ENCODE data around the gene PSMB3.

The PSMB3 gene

GRCh38 chr17:38730526-38731379 is 21.8 kb upstream of the PSMB3 start (continued):
- TF ChIP-seq ZBTB20 (tag by site-specific recombination; IDR thresholded peaks at IDR 0.05) (peak; percentile 76), ZNF239 (tag by site-specific recombination; IDR thresholded peaks at IDR 0.05) (peak; percentile 32; the same call in 1 of the 2 replicates), ZNF585B (tag by site-specific recombination; IDR thresholded peaks at IDR 0.05) (no peak), ZBTB26 (tag by site-specific recombination; optimal IDR thresholded peaks at IDR 0.05) (peak; percentile 40), ZNF214 (tag by site-specific recombination; IDR thresholded peaks at IDR 0.05; ENCODE audit: borderline replicate concordance) (no peak), ZEB2 (tag by site-specific recombination; IDR thresholded peaks at IDR 0.05) (peak; percentile 77; the same call in 1 of the 2 replicates), ZNF544 (tag by site-specific recombination; IDR thresholded peaks at IDR 0.05) (no peak), ZNF335 (tag by site-specific recombination; conservative IDR thresholded peaks at IDR 0.05) (peak; percentile 86), ZNF530 (tag by site-specific recombination; IDR thresholded peaks at IDR 0.05; ENCODE audit: low read depth) (no peak), ZNF843 (tag by site-specific recombination; IDR thresholded peaks at IDR 0.05) (no peak), ZNF155 (tag by site-specific recombination; IDR thresholded peaks at IDR 0.05) (no peak), ZNF549 (tag by site-specific recombination; IDR thresholded peaks at IDR 0.05) (no peak), ZSCAN18 (tag by site-specific recombination; IDR thresholded peaks at IDR 0.05) (no peak), ZNF211 (tag by site-specific recombination; IDR thresholded peaks at IDR 0.05; ENCODE audit: low read depth) (no peak), ZBTB21 (tag by site-specific recombination; IDR thresholded peaks at IDR 0.05) (no peak), KLF16 (tag by site-specific recombination; IDR thresholded peaks at IDR 0.05) (peak; percentile 35; the same call in 1 of the 2 replicates), ZNF555 (tag by site-specific recombination; conservative IDR thresholded peaks at IDR 0.05) (no peak), ZNF514 (tag by site-specific recombination; IDR thresholded peaks at IDR 0.05) (no peak)
- TF ChIP-seq, protein P1, sequence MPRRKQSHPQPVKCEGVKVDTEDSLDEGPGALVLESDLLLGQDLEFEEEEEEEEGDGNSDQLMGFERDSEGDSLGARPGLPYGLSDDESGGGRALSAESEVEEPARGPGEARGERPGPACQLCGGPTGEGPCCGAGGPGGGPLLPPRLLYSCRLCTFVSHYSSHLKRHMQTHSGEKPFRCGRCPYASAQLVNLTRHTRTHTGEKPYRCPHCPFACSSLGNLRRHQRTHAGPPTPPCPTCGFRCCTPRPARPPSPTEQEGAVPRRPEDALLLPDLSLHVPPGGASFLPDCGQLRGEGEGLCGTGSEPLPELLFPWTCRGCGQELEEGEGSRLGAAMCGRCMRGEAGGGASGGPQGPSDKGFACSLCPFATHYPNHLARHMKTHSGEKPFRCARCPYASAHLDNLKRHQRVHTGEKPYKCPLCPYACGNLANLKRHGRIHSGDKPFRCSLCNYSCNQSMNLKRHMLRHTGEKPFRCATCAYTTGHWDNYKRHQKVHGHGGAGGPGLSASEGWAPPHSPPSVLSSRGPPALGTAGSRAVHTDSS (tag by site-specific recombination; IDR thresholded peaks at IDR 0.05), result no peak
- TF ChIP-seq, protein P2, sequence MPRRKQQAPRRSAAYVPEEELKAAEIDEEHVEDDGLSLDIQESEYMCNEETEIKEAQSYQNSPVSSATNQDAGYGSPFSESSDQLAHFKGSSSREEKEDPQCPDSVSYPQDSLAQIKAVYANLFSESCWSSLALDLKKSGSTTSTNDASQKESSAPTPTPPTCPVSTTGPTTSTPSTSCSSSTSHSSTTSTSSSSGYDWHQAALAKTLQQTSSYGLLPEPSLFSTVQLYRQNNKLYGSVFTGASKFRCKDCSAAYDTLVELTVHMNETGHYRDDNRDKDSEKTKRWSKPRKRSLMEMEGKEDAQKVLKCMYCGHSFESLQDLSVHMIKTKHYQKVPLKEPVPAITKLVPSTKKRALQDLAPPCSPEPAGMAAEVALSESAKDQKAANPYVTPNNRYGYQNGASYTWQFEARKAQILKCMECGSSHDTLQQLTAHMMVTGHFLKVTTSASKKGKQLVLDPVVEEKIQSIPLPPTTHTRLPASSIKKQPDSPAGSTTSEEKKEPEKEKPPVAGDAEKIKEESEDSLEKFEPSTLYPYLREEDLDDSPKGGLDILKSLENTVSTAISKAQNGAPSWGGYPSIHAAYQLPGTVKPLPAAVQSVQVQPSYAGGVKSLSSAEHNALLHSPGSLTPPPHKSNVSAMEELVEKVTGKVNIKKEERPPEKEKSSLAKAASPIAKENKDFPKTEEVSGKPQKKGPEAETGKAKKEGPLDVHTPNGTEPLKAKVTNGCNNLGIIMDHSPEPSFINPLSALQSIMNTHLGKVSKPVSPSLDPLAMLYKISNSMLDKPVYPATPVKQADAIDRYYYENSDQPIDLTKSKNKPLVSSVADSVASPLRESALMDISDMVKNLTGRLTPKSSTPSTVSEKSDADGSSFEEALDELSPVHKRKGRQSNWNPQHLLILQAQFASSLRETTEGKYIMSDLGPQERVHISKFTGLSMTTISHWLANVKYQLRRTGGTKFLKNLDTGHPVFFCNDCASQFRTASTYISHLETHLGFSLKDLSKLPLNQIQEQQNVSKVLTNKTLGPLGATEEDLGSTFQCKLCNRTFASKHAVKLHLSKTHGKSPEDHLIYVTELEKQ (tag by site-specific recombination; IDR thresholded peaks at IDR 0.05; ENCODE audit: borderline replicate concordance), result no peak
- TF ChIP-seq, protein P3, sequence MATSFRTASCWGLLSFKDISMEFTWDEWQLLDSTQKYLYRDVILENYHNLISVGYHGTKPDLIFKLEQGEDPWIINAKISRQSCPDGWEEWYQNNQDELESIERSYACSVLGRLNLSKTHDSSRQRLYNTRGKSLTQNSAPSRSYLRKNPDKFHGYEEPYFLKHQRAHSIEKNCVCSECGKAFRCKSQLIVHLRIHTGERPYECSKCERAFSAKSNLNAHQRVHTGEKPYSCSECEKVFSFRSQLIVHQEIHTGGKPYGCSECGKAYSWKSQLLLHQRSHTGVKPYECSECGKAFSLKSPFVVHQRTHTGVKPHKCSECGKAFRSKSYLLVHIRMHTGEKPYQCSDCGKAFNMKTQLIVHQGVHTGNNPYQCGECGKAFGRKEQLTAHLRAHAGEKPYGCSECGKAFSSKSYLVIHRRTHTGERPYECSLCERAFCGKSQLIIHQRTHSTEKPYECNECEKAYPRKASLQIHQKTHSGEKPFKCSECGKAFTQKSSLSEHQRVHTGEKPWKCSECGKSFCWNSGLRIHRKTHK (tag by site-specific recombination; IDR thresholded peaks at IDR 0.05), result no peak
- TF ChIP-seq, protein P4, sequence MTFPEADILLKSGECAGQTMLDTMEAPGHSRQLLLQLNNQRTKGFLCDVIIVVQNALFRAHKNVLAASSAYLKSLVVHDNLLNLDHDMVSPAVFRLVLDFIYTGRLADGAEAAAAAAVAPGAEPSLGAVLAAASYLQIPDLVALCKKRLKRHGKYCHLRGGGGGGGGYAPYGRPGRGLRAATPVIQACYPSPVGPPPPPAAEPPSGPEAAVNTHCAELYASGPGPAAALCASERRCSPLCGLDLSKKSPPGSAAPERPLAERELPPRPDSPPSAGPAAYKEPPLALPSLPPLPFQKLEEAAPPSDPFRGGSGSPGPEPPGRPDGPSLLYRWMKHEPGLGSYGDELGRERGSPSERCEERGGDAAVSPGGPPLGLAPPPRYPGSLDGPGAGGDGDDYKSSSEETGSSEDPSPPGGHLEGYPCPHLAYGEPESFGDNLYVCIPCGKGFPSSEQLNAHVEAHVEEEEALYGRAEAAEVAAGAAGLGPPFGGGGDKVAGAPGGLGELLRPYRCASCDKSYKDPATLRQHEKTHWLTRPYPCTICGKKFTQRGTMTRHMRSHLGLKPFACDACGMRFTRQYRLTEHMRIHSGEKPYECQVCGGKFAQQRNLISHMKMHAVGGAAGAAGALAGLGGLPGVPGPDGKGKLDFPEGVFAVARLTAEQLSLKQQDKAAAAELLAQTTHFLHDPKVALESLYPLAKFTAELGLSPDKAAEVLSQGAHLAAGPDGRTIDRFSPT (tag by site-specific recombination; IDR thresholded peaks at IDR 0.05), result no peak
- TF ChIP-seq, protein P5, sequence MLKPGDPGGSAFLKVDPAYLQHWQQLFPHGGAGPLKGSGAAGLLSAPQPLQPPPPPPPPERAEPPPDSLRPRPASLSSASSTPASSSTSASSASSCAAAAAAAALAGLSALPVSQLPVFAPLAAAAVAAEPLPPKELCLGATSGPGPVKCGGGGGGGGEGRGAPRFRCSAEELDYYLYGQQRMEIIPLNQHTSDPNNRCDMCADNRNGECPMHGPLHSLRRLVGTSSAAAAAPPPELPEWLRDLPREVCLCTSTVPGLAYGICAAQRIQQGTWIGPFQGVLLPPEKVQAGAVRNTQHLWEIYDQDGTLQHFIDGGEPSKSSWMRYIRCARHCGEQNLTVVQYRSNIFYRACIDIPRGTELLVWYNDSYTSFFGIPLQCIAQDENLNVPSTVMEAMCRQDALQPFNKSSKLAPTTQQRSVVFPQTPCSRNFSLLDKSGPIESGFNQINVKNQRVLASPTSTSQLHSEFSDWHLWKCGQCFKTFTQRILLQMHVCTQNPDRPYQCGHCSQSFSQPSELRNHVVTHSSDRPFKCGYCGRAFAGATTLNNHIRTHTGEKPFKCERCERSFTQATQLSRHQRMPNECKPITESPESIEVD (tag by site-specific recombination; IDR thresholded peaks at IDR 0.05), result no peak

Data from HEK293 (cell line).